CD4-positive, alpha-beta T cell (primary cell): ENCODE results near the gene TTLL3. TPM values are rescaled to one million over a fixed set of nuclear protein-coding genes. Genes with fewer than 3 reads are reported as not detected.

Experiments used
- ATAC-seq: fragments of 200-7000 bp; cut with Tn5 transposase; one replicate; pipeline ENCODE4 v1.10.0; 2022; ENCODE audit warnings: mild to moderate bottlenecking; ENCODE audit not compliant: poor library complexity
- CTCF ChIA-PET: fragments of 350-600 bp; sonication (Branson Sonifier 250); formaldehyde crosslinking; loops from one replicate; lab custom pipeline; 2021; ENCODE audit warnings: antibody characterized with exemption, inconsistent platforms; lab: Charles Lee
- POLR2A ChIA-PET: fragments of 350-600 bp; sonication (Branson Sonifier 250); formaldehyde crosslinking; loops from one replicate; lab custom pipeline; 2021; ENCODE audit warnings: antibody characterized with exemption, inconsistent platforms; lab: Charles Lee
- DNase-seq, 14 experiments: peaks; one replicate each; pipeline ENCODE4 v3.0.0-alpha.2; 2013 to 2020; ENCODE audit warnings: mixed read lengths in 2 of 14
- H3K27ac ChIP-seq, 2 donors: one replicate each; pipeline versions ENCODE4 v1.5.1 to v1.7.0; 2013; ENCODE audit warnings: low read length in 2 of 2, low read depth in 1 of 2, mild to moderate bottlenecking in 1 of 2
- H3K27me3 ChIP-seq, 2 experiments: 1 replicate in 1 of 2; 2 replicates in 1 of 2; pipeline versions ENCODE4 v1.6.1 to v1.7.0; 2013; ENCODE audit warnings: low read length in 2 of 2, control low read depth in 1 of 2, mild to moderate bottlenecking in 1 of 2, moderate library complexity in 1 of 2; ENCODE audit not compliant: insufficient read depth in 2 of 2, control insufficient read depth in 1 of 2
- H3K36me3 ChIP-seq: one replicate; pipeline ENCODE4 v1.6.1; 2013; ENCODE audit warnings: low read length, control low read depth; ENCODE audit not compliant: insufficient read depth
- H3K4me1 ChIP-seq: one replicate; pipeline ENCODE4 v1.6.1; 2013; ENCODE audit warnings: low read length, control low read depth; ENCODE audit not compliant: insufficient read depth
- H3K4me3 ChIP-seq: one replicate; pipeline ENCODE4 v1.5.1; 2013; ENCODE audit warnings: mild to moderate bottlenecking, low read length, moderate library complexity
- H3K9me3 ChIP-seq, 2 experiments: 1 replicate in 1 of 2; 2 replicates in 1 of 2; pipeline versions ENCODE4 v1.6.1 to v1.7.0; 2013; ENCODE audit warnings: low read length in 2 of 2, mild to moderate bottlenecking in 2 of 2, control low read depth in 1 of 2, moderate library complexity in 1 of 2; ENCODE audit not compliant: control insufficient read depth in 1 of 2, insufficient read depth in 1 of 2
- H3K27ac Mint-ChIP-seq: one replicate; pipeline ENCODE4 v1.8.0; 2020; ENCODE audit warnings: mixed read lengths
- H3K27me3 Mint-ChIP-seq: one replicate; pipeline ENCODE4 v1.8.0; 2021; ENCODE audit warnings: mixed read lengths
- H3K36me3 Mint-ChIP-seq: one replicate; pipeline ENCODE4 v1.8.0; 2021; ENCODE audit warnings: low read depth, mixed read lengths
- H3K4me1 Mint-ChIP-seq: one replicate; pipeline ENCODE4 v1.8.0; 2021; ENCODE audit warnings: low read depth, mixed read lengths
- H3K4me3 Mint-ChIP-seq: one replicate; pipeline ENCODE4 v1.8.0; 2020; ENCODE audit warnings: mild to moderate bottlenecking, mixed read lengths
- H3K9me3 Mint-ChIP-seq: one replicate; pipeline ENCODE4 v1.8.0; 2020; ENCODE audit warnings: mixed read lengths
- CTCF ChIP-seq: fragments of 200-600 bp; IDR thresholded peaks from one replicate; pipeline ENCODE4 v1.8.0; 2022; ENCODE audit warnings: antibody characterized with exemption, mild to moderate bottlenecking
- intact Hi-C, 2 experiments: fragments of 100-400 bp; cut with DNase I in 1 of 2; cut with micrococcal nuclease in 1 of 2; formaldehyde crosslinking; loops; one replicate each; pipeline versions ENCODE4 v1.15.1 to v1.9.0; 2023 to 2025; cut with DNase I, micrococcal nuclease
- total RNA-seq, 174 experiments: library from RNA in 2 of 174; stranded (reverse) in 2 of 174; gene quantifications; one replicate each; pipeline ENCODE4 v1.2.3 and lab custom pipeline; 2021 to 2026

The TTLL3 gene
- total RNA-seq, 2 experiments from 2014 or later: 50.5 to 58.6 TPM

DNA sequence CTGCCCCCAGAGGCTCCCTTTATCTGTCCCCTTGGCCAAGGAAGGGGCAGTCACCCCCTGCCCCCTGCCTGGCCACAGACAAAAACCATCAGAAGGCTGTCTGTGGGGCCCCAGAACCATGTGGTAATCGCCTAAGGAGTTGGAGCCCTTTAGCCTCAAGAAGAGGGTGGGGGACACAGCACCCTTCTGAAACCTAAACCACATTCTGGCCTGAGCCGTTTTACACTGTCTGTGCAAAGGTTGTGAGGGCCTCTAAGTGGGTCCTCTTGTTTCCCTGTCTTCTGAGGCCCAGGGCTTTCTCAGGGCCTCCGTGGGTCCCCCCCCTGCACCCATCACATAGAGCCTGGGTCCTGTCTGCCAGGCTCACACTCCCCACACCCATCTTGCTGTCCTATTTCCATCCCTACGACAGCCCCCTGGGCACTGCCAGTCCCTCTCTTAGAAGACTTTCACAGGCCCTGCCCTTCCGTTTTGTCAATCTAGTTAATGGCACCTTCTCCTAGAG is 51.6 kb downstream of the TTLL3 start:
- ATAC-seq: no peak
- Mint-ChIP-seq H3K36me3 (no peaks in the 10 kb centered on the region), H3K9me3 (no peaks in the 10 kb centered on the region), H3K27me3 (peaks cover 9% of the 10 kb centered on the region), H3K4me3 (no peak overlapping the region), H3K4me1 (no peaks in the 10 kb centered on the region), H3K27ac (no peak overlapping the region)
- Histone ChIP-seq H3K27me3 (peaks cover 11 to 17% of the 10 kb centered on the region in 2 experiments), H3K36me3 (no peaks in the 10 kb centered on the region), H3K27ac (no peak overlapping the region), H3K4me3 (no peak overlapping the region), H3K9me3 (peaks cover 0 to 8% of the 10 kb centered on the region in 2 experiments), H3K4me1 (peaks cover 9% of the 10 kb centered on the region)
- intact Hi-C loops: no loop called here
- ChIA-PET POLR2A (no interaction called here), CTCF (no interaction called here)
- no peak for DNase-seq
- no peak for TF ChIP-seq CTCF

DNA sequence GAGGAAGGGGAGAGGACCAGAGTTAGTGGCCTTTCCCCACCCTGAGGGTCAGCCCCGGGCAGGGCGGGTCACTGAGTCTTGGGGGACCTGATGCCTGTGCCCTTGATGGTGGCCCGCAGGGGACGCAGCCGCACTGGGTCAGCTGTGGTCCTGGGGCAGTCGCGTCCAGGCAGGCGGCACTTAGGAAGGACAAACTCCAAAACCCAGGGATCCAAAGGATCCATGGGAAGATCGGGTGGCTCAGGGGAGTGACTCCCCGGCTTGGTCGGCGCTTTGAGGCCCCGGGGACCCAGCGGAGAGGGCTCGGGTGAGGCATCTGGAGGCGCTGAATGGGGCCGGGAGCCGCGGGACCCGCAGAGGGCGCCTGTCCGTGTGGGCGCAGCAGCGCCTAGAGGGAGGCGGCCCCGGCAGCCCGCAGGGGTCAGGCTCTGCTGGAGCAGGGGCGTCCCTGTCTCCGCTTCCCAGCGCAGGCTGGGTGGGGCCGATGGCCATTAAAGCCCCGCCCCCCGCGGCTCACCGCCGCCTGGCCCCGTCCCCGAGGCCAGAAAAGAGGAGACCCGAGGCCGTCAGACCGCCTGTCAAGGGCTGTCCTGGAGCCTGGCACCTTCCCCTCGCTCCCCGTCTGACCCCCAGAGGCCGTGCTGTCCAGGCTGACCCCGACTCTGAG is 52.5 kb downstream of the TTLL3 start:
- ChIA-PET CTCF (no interaction called here), POLR2A (no interaction called here)
- no peak overlapping the region for H3K4me3 ChIP-seq
- H3K27ac ChIP-seq: no peak overlapping the region
- H3K4me3 Mint-ChIP-seq: no peak overlapping the region
- no peak overlapping the region for H3K27ac Mint-ChIP-seq
- ATAC-seq: peak; percentile 61
- peak in 7 of 14 experiments; percentile 10 to 58 (median 30) for DNase-seq
- H3K9me3 Mint-ChIP-seq: no peaks in the 10 kb centered on the region
- no peaks in the 10 kb centered on the region for H3K4me1 Mint-ChIP-seq
- H3K27me3 ChIP-seq: peaks cover 11 to 17% of the 10 kb centered on the region in 2 experiments
- TF ChIP-seq CTCF: no peak
- H3K27me3 Mint-ChIP-seq: peaks cover 9% of the 10 kb centered on the region
- no peaks in the 10 kb centered on the region for H3K36me3 Mint-ChIP-seq
- H3K9me3 ChIP-seq: peaks cover 0 to 8% of the 10 kb centered on the region in 2 experiments
- intact Hi-C loops: no loop called here
- H3K36me3 ChIP-seq: no peaks in the 10 kb centered on the region
- peaks cover 9% of the 10 kb centered on the region for H3K4me1 ChIP-seq

GRCh38 chr3:9863058-9863772 is 53.2 kb downstream of the TTLL3 start:
- no peaks in the 10 kb centered on the region for H3K36me3 Mint-ChIP-seq
- CTCF ChIA-PET: interaction anchor here (0.6 kb wide), 1 partner anchor 81 kb away, joined by 3 read pairs; no protein-coding TSS in a partner anchor

More at GRCh38 chr3:9863058-9863772, 53.2 kb downstream of the TTLL3 start:
- Mint-ChIP-seq H3K9me3 (no peaks in the 10 kb centered on the region), H3K4me1 (no peaks in the 10 kb centered on the region), H3K27me3 (peaks cover 9% of the 10 kb centered on the region), H3K4me3 (no peak overlapping the region), H3K27ac (no peak overlapping the region)
- ATAC-seq (no peak), DNase-seq (no peak)
- Histone ChIP-seq H3K4me1 (peaks cover 9% of the 10 kb centered on the region), H3K9me3 (peaks cover 0 to 8% of the 10 kb centered on the region in 2 experiments), H3K4me3 (no peak overlapping the region), H3K36me3 (no peaks in the 10 kb centered on the region), H3K27me3 (peaks cover 11 to 17% of the 10 kb centered on the region in 2 experiments), H3K27ac (no peak overlapping the region)
- POLR2A ChIA-PET: no interaction called here
- intact Hi-C loops: no loop called here
- no peak for TF ChIP-seq CTCF
